ENCODE results near the gene KRTAP2-1. TPM values are rescaled to one million over a fixed set of nuclear protein-coding genes. Genes with fewer than 3 reads are reported as not detected.

KRTAP2-1 gene
- total RNA-seq, 1 experiment from 2014 or later: not detected

DNA sequence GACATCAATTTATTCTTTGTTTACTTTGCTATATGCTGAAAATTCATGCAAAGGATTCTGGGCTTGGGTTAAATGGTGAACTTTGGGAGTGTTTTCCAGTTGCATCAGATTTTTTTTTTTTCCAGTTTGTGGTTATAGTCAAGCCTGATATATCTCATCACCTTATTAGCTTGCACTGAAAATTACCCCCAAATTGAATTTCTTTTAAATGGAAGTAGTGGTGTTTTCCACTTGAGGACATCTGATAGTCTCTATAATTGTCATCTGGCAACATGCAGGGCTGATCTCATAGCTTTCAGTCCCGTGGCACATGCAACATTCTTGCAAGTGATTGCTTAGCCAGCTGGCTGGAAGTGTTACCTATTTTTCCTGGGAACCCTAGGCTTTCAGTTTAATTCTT lies 33.5 kb downstream of the KRTAP2-1 start:
- Histone ChIP-seq H3K27ac (ENCODE audit: low read depth, low read length) (no peak overlapping the region), H3K4me3 (replicated peaks in 1 of 2; ENCODE audit: low read depth in 1 of 2, low read length in 2 of 2) (no peak overlapping the region), H3K9me2 (ENCODE audit: insufficient read depth) (no peaks in the 10 kb centered on the region), H3K4me1 (ENCODE audit: control insufficient read depth in 1 of 2, insufficient read depth in 2 of 2, low read length in 2 of 2) (peaks cover 0 to 6% of the 10 kb centered on the region in 2 experiments; a peak in 1 of 4 replicates), H2AFZ (ENCODE audit: low read depth, low read length, poor library complexity, severe bottlenecking) (peak overlapping the region; percentile 17), H4K20me1 (ENCODE audit: insufficient read depth) (no peaks in the 10 kb centered on the region), H3K4me2 (ENCODE audit: low read length) (no peak overlapping the region), H3K27me3 (ENCODE audit: insufficient read depth, low read length) (no peaks in the 10 kb centered on the region), H3K9ac (ENCODE audit: low read length) (no peak overlapping the region), H3K79me2 (ENCODE audit: insufficient read depth, low read length) (no peaks in the 10 kb centered on the region), H3K9me3 (ENCODE audit: control insufficient read depth in 1 of 2, insufficient read depth in 1 of 2, low read depth in 1 of 2, low read length in 2 of 2) (no peaks in the 10 kb centered on the region), H3K36me3 (ENCODE audit: control insufficient read depth in 1 of 2, insufficient read depth in 2 of 2, low read length in 2 of 2) (no peaks in the 10 kb centered on the region)
- ChIA-PET RAD21 (ENCODE audit: low non-redundant PET in 1 of 2, low total read pairs in 2 of 2, uncharacterized antibody in 2 of 2, unreplicated experiment in 2 of 2) (no interaction called here), CTCF (no interaction called here), POLR2A (no interaction called here)
- DNase-seq (ENCODE audit: low read depth, low spot score): no peak
- BruUV-seq (replicated peaks): no TSS peak
- TF ChIP-seq CEBPB (IDR thresholded peaks at IDR 0.05; ENCODE audit: low read depth) (0 out of 2 replicates have a peak, but pooled peaks have one; percentile 25), POLR2AphosphoS5 (IDR thresholded peaks at IDR 0.05; ENCODE audit: low read depth, low read length) (no peak), TCF7L2 (IDR thresholded peaks at IDR 0.05; ENCODE audit: borderline replicate concordance, extremely low read depth, insufficient read depth, insufficient read length) (no peak), ELF1 (IDR thresholded peaks at IDR 0.05; ENCODE audit: borderline replicate concordance, low read depth) (no peak), SP1 (IDR thresholded peaks at IDR 0.05; ENCODE audit: low read depth) (no peak), YY1 (IDR thresholded peaks at IDR 0.05; ENCODE audit: extremely low read depth, insufficient replicate concordance, low read depth, low read length) (no peak), EZH2phosphoT487 (IDR thresholded peaks at IDR 0.05; ENCODE audit: borderline replicate concordance) (no peak)
- no peak for ATAC-seq
- intact Hi-C loops (cut with micrococcal nuclease): no loop called here

DNA sequence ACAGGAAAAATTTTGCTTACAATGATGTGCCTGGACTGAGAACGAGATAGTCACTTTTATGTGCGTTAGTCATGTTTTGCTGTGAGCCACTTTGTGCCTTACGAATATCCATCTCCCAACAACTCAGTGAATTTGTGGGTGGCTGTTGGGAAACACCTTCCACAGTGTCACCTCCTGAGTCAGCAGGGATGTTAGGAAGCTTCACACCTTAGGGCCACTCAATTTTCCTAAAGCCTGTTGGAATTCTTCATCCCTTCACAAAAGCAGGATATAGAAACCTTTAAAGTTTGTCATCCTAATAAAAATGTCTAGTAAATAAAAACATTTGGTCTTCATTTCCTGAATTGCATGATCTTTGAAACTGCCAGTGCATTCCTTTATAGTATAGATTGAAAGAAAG lies 33.9 kb downstream of the KRTAP2-1 start:
- H3K4me2 ChIP-seq (ENCODE audit: low read length): no peak overlapping the region
- ChIA-PET CTCF (no interaction called here), POLR2A (no interaction called here), RAD21 (ENCODE audit: low non-redundant PET in 1 of 2, low total read pairs in 2 of 2, uncharacterized antibody in 2 of 2, unreplicated experiment in 2 of 2) (no interaction called here)
- H3K9me3 ChIP-seq (ENCODE audit: control insufficient read depth in 1 of 2, insufficient read depth in 1 of 2, low read depth in 1 of 2, low read length in 2 of 2): no peaks in the 10 kb centered on the region
- H4K20me1 ChIP-seq (ENCODE audit: insufficient read depth): no peaks in the 10 kb centered on the region
- peak overlapping the region; percentile 17 for H2AFZ ChIP-seq (ENCODE audit: low read depth, low read length, poor library complexity, severe bottlenecking)
- intact Hi-C loops (cut with micrococcal nuclease): no loop called here
- H3K79me2 ChIP-seq (ENCODE audit: insufficient read depth, low read length): no peaks in the 10 kb centered on the region
- H3K4me3 ChIP-seq (replicated peaks in 1 of 2; ENCODE audit: low read depth in 1 of 2, low read length in 2 of 2): no peak overlapping the region
- H3K9me2 ChIP-seq (ENCODE audit: insufficient read depth): no peaks in the 10 kb centered on the region
- H3K9ac ChIP-seq (ENCODE audit: low read length): no peak overlapping the region
- H3K27me3 ChIP-seq (ENCODE audit: insufficient read depth, low read length): no peaks in the 10 kb centered on the region
- H3K36me3 ChIP-seq (ENCODE audit: control insufficient read depth in 1 of 2, insufficient read depth in 2 of 2, low read length in 2 of 2): no peaks in the 10 kb centered on the region
- TF ChIP-seq, protein P1, sequence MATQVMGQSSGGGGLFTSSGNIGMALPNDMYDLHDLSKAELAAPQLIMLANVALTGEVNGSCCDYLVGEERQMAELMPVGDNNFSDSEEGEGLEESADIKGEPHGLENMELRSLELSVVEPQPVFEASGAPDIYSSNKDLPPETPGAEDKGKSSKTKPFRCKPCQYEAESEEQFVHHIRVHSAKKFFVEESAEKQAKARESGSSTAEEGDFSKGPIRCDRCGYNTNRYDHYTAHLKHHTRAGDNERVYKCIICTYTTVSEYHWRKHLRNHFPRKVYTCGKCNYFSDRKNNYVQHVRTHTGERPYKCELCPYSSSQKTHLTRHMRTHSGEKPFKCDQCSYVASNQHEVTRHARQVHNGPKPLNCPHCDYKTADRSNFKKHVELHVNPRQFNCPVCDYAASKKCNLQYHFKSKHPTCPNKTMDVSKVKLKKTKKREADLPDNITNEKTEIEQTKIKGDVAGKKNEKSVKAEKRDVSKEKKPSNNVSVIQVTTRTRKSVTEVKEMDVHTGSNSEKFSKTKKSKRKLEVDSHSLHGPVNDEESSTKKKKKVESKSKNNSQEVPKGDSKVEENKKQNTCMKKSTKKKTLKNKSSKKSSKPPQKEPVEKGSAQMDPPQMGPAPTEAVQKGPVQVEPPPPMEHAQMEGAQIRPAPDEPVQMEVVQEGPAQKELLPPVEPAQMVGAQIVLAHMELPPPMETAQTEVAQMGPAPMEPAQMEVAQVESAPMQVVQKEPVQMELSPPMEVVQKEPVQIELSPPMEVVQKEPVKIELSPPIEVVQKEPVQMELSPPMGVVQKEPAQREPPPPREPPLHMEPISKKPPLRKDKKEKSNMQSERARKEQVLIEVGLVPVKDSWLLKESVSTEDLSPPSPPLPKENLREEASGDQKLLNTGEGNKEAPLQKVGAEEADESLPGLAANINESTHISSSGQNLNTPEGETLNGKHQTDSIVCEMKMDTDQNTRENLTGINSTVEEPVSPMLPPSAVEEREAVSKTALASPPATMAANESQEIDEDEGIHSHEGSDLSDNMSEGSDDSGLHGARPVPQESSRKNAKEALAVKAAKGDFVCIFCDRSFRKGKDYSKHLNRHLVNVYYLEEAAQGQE (IDR thresholded peaks at IDR 0.05; ENCODE audit: low read depth): no peak
- TF ChIP-seq YY1 (IDR thresholded peaks at IDR 0.05; ENCODE audit: extremely low read depth, insufficient replicate concordance, low read depth, low read length): no peak
- TF ChIP-seq JUND (IDR thresholded peaks at IDR 0.05): no peak
- TF ChIP-seq RAD21 (IDR thresholded peaks at IDR 0.05; ENCODE audit: low read depth): no peak
- TF ChIP-seq, protein P2, sequence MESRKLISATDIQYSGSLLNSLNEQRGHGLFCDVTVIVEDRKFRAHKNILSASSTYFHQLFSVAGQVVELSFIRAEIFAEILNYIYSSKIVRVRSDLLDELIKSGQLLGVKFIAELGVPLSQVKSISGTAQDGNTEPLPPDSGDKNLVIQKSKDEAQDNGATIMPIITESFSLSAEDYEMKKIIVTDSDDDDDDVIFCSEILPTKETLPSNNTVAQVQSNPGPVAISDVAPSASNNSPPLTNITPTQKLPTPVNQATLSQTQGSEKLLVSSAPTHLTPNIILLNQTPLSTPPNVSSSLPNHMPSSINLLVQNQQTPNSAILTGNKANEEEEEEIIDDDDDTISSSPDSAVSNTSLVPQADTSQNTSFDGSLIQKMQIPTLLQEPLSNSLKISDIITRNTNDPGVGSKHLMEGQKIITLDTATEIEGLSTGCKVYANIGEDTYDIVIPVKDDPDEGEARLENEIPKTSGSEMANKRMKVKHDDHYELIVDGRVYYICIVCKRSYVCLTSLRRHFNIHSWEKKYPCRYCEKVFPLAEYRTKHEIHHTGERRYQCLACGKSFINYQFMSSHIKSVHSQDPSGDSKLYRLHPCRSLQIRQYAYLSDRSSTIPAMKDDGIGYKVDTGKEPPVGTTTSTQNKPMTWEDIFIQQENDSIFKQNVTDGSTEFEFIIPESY (IDR thresholded peaks at IDR 0.05; ENCODE audit: extremely low read depth, insufficient replicate concordance, low read length): no peak
- TF ChIP-seq ZFX (IDR thresholded peaks at IDR 0.05): no peak
- no peak for DNase-seq (ENCODE audit: low read depth, low spot score)
- no peak overlapping the region for H3K27ac ChIP-seq (ENCODE audit: low read depth, low read length)
- no peak for ATAC-seq
- no TSS peak for BruUV-seq (replicated peaks)
- peaks cover 0 to 6% of the 10 kb centered on the region in 2 experiments; a peak in 1 of 4 replicates for H3K4me1 ChIP-seq (ENCODE audit: control insufficient read depth in 1 of 2, insufficient read depth in 2 of 2, low read length in 2 of 2)

Measured in HCT116 (cell line).